Activated naive CD4-positive, alpha-beta T cell treated with Interleukin-2 at 50 U/mL for 16 hours (primary cell): ENCODE results near the gene EPC2.

Experiments used
- DNase-seq: peaks from one replicate; pipeline ENCODE4 v3.0.0-alpha.2; 2020

The EPC2 gene

DNA sequence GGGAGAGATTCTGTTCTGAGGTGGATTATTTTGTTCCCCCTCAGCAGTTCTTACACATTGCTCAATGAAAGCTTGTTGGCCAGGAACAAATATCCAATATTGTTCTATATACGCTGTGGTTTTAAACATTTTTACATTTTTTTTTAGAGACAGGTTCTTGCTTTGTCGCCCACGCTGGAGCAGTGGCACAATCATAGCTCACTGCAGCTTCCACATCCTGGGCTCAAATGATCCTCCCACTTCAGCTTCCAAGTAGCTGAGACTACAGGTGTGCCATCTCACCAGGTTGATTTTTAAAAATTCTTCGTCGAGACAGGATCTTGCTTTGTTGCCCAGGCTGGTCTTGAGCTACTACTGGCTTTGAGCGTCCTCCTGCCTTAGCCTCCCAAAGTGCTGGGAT lies 171.6 kb downstream of the EPC2 start:
- DNase-seq = no peak

DNA sequence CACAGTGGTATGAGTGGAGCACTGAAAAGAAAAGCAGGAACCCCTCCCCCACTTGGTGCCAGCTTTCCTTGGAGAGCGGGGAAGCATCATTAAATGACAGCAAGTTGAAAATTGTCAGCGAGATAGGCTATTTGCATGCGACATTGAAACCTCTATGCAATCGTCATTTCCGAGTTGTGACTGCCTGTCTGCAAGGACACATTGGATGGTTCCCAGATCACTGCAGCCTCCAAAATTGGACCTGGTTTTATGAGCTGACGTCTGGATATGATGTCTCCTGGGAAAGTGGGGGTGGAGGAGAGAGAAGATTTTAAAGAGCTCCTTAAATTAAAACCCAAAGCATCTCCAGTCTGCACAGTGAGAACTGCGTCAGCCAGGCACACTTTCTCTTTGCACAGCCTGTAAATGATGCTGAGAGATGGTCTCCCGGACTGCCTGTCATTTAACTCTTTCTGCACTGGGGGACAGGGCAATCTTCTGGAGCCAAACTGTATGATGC lies 172.7 kb downstream of the EPC2 start:
- DNase-seq = no peak

DNA sequence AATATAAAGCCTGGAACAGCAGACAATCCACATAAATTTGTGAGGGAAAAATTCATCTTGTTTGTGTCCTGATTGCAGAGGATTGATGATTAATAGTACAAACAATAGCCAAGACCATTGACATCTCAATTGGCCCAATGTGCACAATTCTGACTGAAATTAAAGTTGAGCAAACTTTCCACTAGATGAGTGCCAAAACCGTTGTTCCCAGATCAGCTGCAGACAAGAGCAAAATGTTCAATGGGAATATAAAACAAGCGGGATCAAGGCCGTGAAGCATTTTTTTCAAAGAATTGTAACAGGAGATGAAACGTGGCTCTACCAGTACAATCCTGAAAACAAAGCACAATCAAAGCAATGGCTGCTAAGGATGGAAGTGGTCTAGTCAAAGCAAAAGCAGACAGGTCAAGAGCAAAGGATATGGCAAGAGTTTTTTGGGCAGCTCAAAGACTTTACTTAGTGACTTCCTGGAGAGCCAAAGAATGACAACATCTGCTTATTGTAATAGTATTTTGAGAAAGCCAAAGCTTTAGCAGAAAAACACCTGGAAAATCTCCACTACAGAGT lies 174.6 kb downstream of the EPC2 start:
- DNase-seq = no peak

DNA sequence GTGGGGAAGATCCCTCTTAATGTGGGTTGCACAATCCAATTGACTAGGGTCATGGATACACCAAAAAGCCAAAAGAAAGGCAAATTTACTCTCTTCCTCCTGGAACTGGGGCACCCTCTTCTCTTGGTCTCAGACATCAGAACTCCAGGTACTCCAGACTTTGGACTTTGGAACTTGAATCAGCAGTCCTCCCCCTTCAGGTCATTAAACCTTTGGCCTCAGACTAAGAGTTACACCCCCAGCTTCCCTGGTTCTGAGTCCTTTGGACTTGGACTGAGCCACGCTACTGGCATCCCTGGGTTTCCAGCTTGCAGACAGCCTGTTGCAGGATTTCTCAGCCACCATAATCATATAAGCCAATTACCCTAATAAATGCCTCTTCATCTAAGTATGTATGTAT lies 179.6 kb downstream of the EPC2 start:
- no peak for DNase-seq

DNA sequence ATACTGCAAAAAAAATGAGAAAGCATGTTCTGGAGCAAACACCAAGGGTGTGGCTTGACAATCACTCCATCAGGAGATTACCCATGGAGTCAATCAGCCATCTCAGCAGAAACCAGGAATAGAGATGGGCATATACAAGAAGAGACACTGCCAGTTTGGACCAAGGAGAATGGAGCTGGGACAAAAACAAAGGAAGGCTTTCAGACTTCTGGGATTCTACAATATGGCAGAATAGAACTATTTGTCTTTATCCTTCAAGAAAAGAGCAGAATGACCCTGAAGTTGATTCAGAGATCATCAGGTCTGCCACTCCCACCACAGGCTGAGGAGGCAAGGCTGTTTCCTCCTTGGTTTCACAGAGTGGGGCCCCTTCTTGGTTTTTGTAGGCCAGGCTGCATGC lies 182.2 kb downstream of the EPC2 start:
- no peak for DNase-seq

DNA sequence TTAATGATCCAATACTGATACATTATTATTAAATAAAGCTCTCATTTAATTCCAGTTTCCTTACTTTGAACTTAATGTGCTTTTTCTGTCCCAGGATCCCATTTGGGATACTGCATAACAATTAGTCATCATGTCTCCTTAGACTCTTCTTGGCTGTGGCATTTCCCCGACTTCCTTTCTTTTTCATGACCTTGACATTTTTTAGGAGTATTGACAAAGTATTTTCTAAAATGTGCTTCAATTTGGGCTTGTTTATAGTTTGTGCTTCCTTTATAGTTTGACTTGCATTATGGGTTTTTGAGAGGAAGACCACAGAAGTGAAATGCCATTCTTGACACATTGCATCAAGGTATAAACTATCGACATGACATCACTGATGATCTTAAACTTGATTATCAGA lies 184.4 kb downstream of the EPC2 start:
- DNase-seq = no peak

DNA sequence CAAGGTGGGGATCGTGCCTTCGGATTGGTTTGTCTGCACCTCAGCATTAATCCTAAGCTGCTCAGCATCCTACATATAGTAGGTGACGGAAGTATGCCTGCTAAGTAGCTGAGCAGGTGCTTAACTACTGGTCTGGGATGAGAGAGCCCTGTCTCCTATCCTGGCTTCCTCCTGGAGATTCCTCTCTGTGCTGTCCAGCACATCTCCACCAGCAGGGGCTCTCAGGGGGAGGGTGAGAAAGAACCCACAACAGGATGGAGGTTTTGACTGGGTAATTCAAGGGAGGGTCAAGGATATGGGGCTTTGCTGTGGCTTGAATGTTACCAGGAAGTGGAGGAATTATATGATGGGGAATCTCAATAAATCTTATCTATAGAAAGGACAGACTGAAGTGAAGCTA lies 185.1 kb downstream of the EPC2 start:
- no peak for DNase-seq

DNA sequence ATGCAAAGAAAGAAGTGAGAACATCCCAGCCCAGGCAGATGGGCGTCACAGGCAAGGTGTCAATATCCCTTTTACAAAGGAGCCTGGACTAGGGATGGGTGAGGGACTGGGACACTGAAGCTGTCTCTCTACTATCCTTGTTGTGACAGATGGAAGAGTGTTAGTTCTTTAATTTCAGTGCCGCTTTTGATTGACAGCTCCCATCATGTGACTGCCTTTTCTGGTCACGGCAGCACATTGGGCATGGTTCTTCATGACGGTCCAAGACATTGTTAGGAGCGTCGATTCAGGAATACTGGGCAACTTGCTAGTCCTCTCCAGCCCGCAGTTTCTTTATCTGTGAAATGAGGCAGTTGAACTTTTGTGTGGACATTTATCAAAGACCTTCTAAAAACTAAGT lies 188.1 kb downstream of the EPC2 start:
- DNase-seq = no peak
